AG04449 (cell line): Measurements from ENCODE around the gene MAPRE3.

Experiments
- CTCF ChIA-PET: fragments of 350-600 bp; formaldehyde crosslinking; extraction: SDS; loops from one replicate; lab custom pipeline; 2021; ENCODE audit warnings: antibody characterized with exemption; lab: Yijun Ruan, JAX
- POLR2A ChIA-PET: fragments of 400-600, 350-600 bp; formaldehyde crosslinking; extraction: SDS; loops from one replicate; lab custom pipeline; 2020; ENCODE audit warnings: antibody characterized with exemption, inconsistent platforms; lab: Yijun Ruan, JAX
- DNase-seq: peaks from one replicate; pipeline ENCODE4 v3.0.0-alpha.2; 2010; ENCODE audit warnings: low read depth, low spot score
- H3K4me3 ChIP-seq: 2 replicates; pipeline ENCODE4 v1.5.1; 2011; ENCODE audit warnings: low read depth, mild to moderate bottlenecking, control low read depth, low read length
- CTCF ChIP-seq: IDR thresholded peaks from one replicate; pipeline ENCODE4 v1.5.1; 2011; ENCODE audit warnings: mild to moderate bottlenecking, moderate library complexity, low read length, control low read depth, inconsistent platforms; ENCODE audit not compliant: insufficient read depth; ENCODE audit errors: missing control alignments

MAPRE3 gene

DNA sequence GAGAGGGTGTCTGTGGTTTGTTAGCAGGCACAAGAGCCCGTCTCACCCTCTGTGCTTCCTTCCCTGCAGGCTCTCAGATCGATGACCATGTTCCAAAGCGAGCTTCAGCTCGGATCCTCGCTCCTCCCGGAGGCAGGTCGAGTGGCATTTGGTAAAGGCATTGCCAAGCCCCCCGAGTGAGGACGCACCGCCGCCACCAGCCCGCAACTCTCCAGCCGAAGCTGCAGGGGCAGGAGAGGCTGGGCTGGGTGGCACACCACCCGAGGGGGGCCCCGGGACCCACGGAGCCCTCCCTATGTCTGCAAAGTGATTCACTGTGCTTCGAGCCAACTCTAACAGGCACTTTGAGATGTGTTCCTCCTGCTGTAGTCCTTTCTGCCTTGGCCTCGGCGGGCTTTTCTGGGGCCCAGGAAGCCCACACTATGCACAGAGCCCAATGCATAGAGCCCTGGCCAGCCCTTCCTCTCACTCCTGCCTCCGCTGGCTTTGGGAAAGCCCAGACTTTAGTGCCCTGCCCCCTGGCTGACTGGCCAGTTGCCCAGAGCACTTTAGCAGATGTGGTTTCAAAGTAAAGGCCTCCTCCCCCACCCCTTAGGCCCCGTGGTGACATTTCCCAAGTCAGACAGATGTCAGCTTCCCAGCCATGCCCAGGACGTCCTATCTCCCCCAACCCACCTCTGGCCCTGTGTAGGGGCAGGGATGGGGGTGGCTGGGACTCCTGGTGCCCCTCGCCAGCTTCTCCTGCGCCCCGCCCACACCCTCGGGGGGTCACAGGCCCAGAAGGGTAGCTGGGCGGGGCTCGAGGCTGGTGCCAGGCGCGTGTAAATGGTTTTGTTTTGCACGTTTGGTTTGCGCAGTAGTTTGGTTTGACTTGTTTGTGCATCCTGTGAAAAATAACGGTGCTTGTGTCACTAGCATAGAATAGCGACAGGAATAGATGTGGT lies 23.3 kb upstream of the MAPRE3 start:
- H3K4me3 ChIP-seq, result no peak overlapping the region
- no peak for TF ChIP-seq CTCF
- ChIA-PET CTCF (interaction anchor here (0.8 to 1.6 kb wide), 2 partner anchors 71 to 101 kb away, joined by 4 to 6 read pairs; no protein-coding TSS in a partner anchor), POLR2A (no interaction called here)
- DNase-seq, result no peak

- POLR2A ChIA-PET, result no interaction called here
- H3K4me3 ChIP-seq, result no peak overlapping the region
- TF ChIP-seq CTCF, result no peak
- DNase-seq, result no peak
- CTCF ChIA-PET, result interaction anchor here (5.2 to 7.6 kb wide), 2 partner anchors 14 to 103 kb away, joined by 24 to 48 read pairs; no protein-coding TSS in a partner anchor
Measured at GRCh38 chr2:26948800-26949199, 21.6 kb upstream of the MAPRE3 start.

- no peak for TF ChIP-seq CTCF
- H3K4me3 ChIP-seq, result no peak overlapping the region
- DNase-seq, result no peak
- CTCF ChIA-PET, result interaction anchor here (1.0 to 7.6 kb wide), 5 partner anchors 9 to 107 kb away, joined by 4 to 62 read pairs (median 24); no protein-coding TSS in a partner anchor
- POLR2A ChIA-PET, result no interaction called here
Measured at GRCh38 chr2:26950246-26950645, 20.2 kb upstream of the MAPRE3 start.

- DNase-seq, result no peak
- POLR2A ChIA-PET, result no interaction called here
- CTCF ChIA-PET, result interaction anchor here (1.3 to 7.6 kb wide), 4 partner anchors 8 to 105 kb away, joined by 5 to 62 read pairs (median 36); no protein-coding TSS in a partner anchor
Measured at GRCh38 chr2:26951236-26951635, 19.2 kb upstream of the MAPRE3 start.

GRCh38 chr2:26952374-26952773 lies 18.1 kb upstream of the MAPRE3 start:
- ChIA-PET POLR2A (interaction anchor here (0.7 kb wide), 1 partner anchor 16 kb away, joined by 3 read pairs; no protein-coding TSS in a partner anchor), CTCF (interaction anchor here (1.3 to 7.6 kb wide), 4 partner anchors 11 to 106 kb away, joined by 3 to 62 read pairs (median 36); no protein-coding TSS in a partner anchor)
- no peak for DNase-seq
- no peak for TF ChIP-seq CTCF
- H3K4me3 ChIP-seq, result no peak overlapping the region

More at GRCh38 chr2:26951236-26951635, 19.2 kb upstream of the MAPRE3 start:
- no peak overlapping the region for H3K4me3 ChIP-seq
- TF ChIP-seq CTCF, result no peak

DNA sequence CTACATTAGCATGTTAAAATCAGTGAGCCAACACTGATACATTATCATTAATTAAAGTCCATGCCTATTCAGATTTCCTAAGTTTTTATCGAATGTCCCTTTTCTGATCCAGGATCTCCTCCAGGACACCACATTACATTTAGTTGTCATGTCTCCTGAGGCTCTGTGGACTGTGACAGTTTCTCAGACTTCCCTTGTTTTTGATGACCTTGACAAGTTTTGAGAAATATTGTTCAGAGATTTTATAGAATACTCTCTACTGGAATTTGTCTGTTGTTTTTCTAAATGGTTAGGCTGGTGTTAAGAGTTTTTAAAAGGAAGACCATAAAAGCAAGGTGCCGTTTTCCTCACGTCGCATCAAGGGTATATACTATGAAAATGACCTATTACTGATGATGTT lies 16.3 kb upstream of the MAPRE3 start:
- ChIA-PET POLR2A (no interaction called here), CTCF (interaction anchor here (0.8 to 7.6 kb wide), 7 partner anchors 9 to 349 kb away, joined by 3 to 62 read pairs (median 15); partner anchors contain the start of gene DPYSL5)
- DNase-seq, result no peak
- no peak overlapping the region for H3K4me3 ChIP-seq
- TF ChIP-seq CTCF, result no peak
